ENCODE data around the gene ESPNL. TPM values are rescaled to one million over a fixed set of nuclear protein-coding genes. Genes with fewer than 3 reads are reported as not detected.

The ESPNL gene
- total RNA-seq, 4 donors from 2014 or later, result 0.14 to 4.4 (median 0.72) TPM

DNA sequence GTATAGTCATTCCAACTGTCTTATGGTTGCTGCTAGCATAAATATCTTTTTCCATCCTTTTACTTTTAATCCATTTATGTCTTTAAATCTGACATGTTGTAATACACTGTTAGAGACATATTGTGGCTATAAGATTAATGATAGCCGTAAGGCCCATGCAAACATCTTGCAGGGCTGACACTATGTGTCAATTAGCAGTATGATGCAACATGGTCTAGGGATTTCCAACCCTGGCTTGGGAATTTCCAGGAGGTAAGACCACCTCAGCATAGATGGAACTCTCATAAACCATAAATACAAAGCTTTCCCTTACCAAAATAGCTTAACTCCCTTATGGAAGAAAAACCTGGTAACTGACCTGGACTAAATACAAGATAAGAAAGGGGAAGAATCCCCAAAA lies 22.8 kb upstream of the ESPNL start:
- Histone ChIP-seq H3K36me3 (no peaks in the 10 kb centered on the region), H3K9me3 (no peaks in the 10 kb centered on the region), H3K4me3 (no peak overlapping the region), H3K27me3 (no peaks in the 10 kb centered on the region), H3K4me1 (no peaks in the 10 kb centered on the region), H3K27ac (no peak overlapping the region)
- WGBS, 2 donors (ENCODE audit: low coverage in 1 of 2), result 89 to 92% methylated on average over 1 of the region's 1 CpG
- TF ChIP-seq POLR2AphosphoS5 (IDR thresholded peaks at IDR 0.05), result no peak
- no peak for TF ChIP-seq POLR2A (IDR thresholded peaks at IDR 0.05)
- TF ChIP-seq EP300 (IDR thresholded peaks at IDR 0.05; ENCODE audit: low read depth), result no peak
- TF ChIP-seq, protein P1, sequence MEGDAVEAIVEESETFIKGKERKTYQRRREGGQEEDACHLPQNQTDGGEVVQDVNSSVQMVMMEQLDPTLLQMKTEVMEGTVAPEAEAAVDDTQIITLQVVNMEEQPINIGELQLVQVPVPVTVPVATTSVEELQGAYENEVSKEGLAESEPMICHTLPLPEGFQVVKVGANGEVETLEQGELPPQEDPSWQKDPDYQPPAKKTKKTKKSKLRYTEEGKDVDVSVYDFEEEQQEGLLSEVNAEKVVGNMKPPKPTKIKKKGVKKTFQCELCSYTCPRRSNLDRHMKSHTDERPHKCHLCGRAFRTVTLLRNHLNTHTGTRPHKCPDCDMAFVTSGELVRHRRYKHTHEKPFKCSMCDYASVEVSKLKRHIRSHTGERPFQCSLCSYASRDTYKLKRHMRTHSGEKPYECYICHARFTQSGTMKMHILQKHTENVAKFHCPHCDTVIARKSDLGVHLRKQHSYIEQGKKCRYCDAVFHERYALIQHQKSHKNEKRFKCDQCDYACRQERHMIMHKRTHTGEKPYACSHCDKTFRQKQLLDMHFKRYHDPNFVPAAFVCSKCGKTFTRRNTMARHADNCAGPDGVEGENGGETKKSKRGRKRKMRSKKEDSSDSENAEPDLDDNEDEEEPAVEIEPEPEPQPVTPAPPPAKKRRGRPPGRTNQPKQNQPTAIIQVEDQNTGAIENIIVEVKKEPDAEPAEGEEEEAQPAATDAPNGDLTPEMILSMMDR (IDR thresholded peaks at IDR 0.05), result no peak
- DNase-seq, result no peak
- intact Hi-C loops (cut with DNase I; ENCODE audit: low total_unique reads), result no loop called here
- in situ Hi-C loops (cut with MboI; ENCODE audit: low pct_ligation_motif_present in 1 of 4, low pct_unique_long_range_greater_than_20kb in 1 of 4, low sequenced_read_pairs in 3 of 4), result no loop called here

DNA sequence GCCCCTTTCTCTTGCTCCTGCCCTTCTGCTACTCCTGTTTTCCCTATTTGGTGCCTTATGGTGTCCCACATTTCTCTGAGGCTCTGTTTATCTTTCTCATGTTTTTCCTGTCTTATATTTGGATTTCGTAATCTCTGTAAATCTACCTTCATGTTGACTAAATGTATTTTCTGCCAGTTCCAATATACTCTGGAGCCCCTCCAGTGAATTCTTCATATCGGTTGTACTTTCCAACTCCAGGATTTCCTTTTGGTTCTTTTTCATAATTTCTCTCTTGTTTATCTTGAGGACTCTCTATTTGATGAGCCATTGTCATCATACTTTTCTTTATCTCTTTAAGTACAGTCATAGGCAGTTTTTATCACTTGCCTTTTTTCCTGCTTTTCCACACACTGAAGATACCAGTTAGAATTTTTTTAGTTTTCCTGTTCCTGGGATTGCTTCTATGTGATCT lies 20.2 kb upstream of the ESPNL start:
- no peak for DNase-seq
- no peaks in the 10 kb centered on the region for H3K36me3 ChIP-seq

DNA sequence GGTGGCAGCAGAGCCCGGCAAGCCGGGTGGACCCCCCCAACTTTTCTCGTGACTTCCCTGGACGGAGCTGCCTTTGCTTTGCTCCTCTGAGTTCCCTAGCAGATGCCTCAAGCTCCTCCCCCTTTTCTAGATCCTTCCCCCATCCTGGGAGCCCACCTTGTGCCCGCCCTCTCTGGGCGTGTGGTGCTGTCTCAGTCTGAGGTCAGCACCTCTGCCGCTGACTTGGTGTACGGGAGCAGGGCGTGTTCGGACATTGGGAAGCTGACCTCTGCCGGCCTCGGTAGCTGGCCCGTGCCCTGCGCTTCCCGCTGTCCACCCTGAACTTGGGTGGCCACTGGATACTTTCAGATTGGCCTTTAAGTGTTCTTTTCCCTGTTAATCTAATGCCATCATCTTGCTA lies 19.6 kb upstream of the ESPNL start:
- WGBS, 2 donors (ENCODE audit: low coverage in 1 of 2), result 97% methylated on average over 15 of the region's 15 CpGs; no CpG with 5 or more reads in 1 of the 2 donors

More for the DNA sequence above, 20.2 kb upstream of the ESPNL start:
- WGBS, 2 donors (ENCODE audit: low coverage in 1 of 2), result 83 to 84% methylated on average over 2 of the region's 2 CpGs
- no peaks in the 10 kb centered on the region for H3K9me3 ChIP-seq
- H3K4me1 ChIP-seq, result no peaks in the 10 kb centered on the region
- in situ Hi-C loops (cut with MboI; ENCODE audit: low pct_ligation_motif_present in 1 of 4, low pct_unique_long_range_greater_than_20kb in 1 of 4, low sequenced_read_pairs in 3 of 4) (no loop called here), intact Hi-C loops (cut with DNase I; ENCODE audit: low total_unique reads) (no loop called here)
- H3K4me3 ChIP-seq, result no peak overlapping the region
- TF ChIP-seq EP300 (IDR thresholded peaks at IDR 0.05; ENCODE audit: low read depth), result no peak
- no peak for TF ChIP-seq POLR2A (IDR thresholded peaks at IDR 0.05)
- TF ChIP-seq, protein P1 (IDR thresholded peaks at IDR 0.05), result no peak
- no peak for TF ChIP-seq POLR2AphosphoS5 (IDR thresholded peaks at IDR 0.05)
- no peak overlapping the region for H3K27ac ChIP-seq
- H3K27me3 ChIP-seq, result no peaks in the 10 kb centered on the region

DNA sequence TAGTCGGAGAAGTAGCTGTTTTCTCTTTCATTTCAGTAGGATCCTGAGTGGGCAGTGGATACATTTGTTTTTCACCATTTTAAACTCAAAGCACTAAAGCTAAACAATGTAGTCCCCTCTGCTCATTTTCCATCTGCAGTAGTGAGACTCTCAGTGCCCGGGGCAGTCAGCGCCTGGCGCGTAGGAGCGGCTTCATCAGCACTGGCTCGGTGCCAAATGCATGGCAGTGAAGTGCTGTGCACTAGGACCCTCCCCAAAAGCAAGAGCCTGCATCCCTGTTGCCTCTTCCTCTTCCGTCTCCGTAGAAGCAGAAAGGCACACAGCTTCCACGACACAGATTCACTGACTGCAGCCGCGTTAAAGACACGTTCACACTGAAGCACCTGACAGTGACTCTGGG lies 19.0 kb upstream of the ESPNL start:
- intact Hi-C loops (cut with DNase I; ENCODE audit: low total_unique reads), result no loop called here
- Histone ChIP-seq H3K4me3 (no peak overlapping the region), H3K27me3 (no peaks in the 10 kb centered on the region), H3K4me1 (no peaks in the 10 kb centered on the region), H3K27ac (no peak overlapping the region), H3K9me3 (no peaks in the 10 kb centered on the region), H3K36me3 (no peaks in the 10 kb centered on the region)
- in situ Hi-C loops (cut with MboI; ENCODE audit: low pct_ligation_motif_present in 1 of 4, low pct_unique_long_range_greater_than_20kb in 1 of 4, low sequenced_read_pairs in 3 of 4), result no loop called here
- TF ChIP-seq, protein P1 (IDR thresholded peaks at IDR 0.05), result no peak
- TF ChIP-seq EP300 (IDR thresholded peaks at IDR 0.05; ENCODE audit: low read depth), result no peak
- TF ChIP-seq POLR2A (IDR thresholded peaks at IDR 0.05), result no peak
- TF ChIP-seq POLR2AphosphoS5 (IDR thresholded peaks at IDR 0.05), result no peak
- DNase-seq, result no peak
- 90 to 93% methylated on average over 2 to 13 of the region's 13 CpGs for WGBS, 2 donors (ENCODE audit: low coverage in 1 of 2)

More for the DNA sequence above, 19.6 kb upstream of the ESPNL start:
- in situ Hi-C loops (cut with MboI; ENCODE audit: low pct_ligation_motif_present in 1 of 4, low pct_unique_long_range_greater_than_20kb in 1 of 4, low sequenced_read_pairs in 3 of 4), result no loop called here
- H3K4me1 ChIP-seq, result no peaks in the 10 kb centered on the region
- H3K27me3 ChIP-seq, result no peaks in the 10 kb centered on the region
- no peak overlapping the region for H3K4me3 ChIP-seq
- no peak for DNase-seq
- intact Hi-C loops (cut with DNase I; ENCODE audit: low total_unique reads), result no loop called here
- H3K9me3 ChIP-seq, result no peaks in the 10 kb centered on the region
- TF ChIP-seq POLR2A (IDR thresholded peaks at IDR 0.05), result no peak
- TF ChIP-seq POLR2AphosphoS5 (IDR thresholded peaks at IDR 0.05), result no peak
- no peak for TF ChIP-seq EP300 (IDR thresholded peaks at IDR 0.05; ENCODE audit: low read depth)
- TF ChIP-seq, protein P1 (IDR thresholded peaks at IDR 0.05), result no peak
- no peaks in the 10 kb centered on the region for H3K36me3 ChIP-seq
- H3K27ac ChIP-seq, result no peak overlapping the region

Measured in transverse colon (tissue), 4 donors.